ENCODE results near the gene CRB2. TPM values are rescaled to one million over a fixed set of nuclear protein-coding genes. Genes with fewer than 3 reads are reported as not detected.

The CRB2 gene
- total RNA-seq, 1 donor from 2014 or later, result not detected

DNA sequence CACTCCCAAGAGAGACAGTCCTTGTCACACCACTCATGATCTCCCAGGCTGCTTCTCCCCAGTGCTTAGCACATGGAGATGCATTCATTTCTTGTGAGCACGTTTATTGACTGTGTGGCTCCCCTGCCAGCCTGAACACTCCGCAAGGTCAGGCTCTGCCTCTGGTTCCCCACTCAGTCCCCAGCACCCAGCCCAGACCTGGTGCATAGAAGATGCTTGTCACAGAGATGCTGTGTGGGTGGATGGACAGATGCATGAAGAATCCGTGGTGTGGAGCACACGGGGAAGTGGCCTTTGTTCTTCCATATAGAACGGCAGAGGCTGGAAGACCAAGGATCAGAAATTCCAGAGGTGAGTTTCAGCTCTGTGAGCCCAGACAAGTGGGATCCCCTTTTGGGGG is 13.8 kb upstream of the CRB2 start:
- no peaks in the 10 kb centered on the region for H3K27me3 ChIP-seq (ENCODE audit: control insufficient read depth, insufficient read depth, low read length)
- no peak for DNase-seq (ENCODE audit: low read depth)
- TF ChIP-seq, protein P1, sequence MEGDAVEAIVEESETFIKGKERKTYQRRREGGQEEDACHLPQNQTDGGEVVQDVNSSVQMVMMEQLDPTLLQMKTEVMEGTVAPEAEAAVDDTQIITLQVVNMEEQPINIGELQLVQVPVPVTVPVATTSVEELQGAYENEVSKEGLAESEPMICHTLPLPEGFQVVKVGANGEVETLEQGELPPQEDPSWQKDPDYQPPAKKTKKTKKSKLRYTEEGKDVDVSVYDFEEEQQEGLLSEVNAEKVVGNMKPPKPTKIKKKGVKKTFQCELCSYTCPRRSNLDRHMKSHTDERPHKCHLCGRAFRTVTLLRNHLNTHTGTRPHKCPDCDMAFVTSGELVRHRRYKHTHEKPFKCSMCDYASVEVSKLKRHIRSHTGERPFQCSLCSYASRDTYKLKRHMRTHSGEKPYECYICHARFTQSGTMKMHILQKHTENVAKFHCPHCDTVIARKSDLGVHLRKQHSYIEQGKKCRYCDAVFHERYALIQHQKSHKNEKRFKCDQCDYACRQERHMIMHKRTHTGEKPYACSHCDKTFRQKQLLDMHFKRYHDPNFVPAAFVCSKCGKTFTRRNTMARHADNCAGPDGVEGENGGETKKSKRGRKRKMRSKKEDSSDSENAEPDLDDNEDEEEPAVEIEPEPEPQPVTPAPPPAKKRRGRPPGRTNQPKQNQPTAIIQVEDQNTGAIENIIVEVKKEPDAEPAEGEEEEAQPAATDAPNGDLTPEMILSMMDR (IDR thresholded peaks at IDR 0.05; ENCODE audit: insufficient read depth, low read length, severe bottlenecking), result no peak
- no peak for FAIRE-seq
- H3K4me3 ChIP-seq (ENCODE audit: low read depth, low read length), result no peak overlapping the region
- no peaks in the 10 kb centered on the region for H3K36me3 ChIP-seq (ENCODE audit: control insufficient read depth, insufficient read depth, low read length)

GRCh38 chr9:123343443-123344191 is 12.4 kb upstream of the CRB2 start:
- Histone ChIP-seq H3K27me3 (ENCODE audit: control insufficient read depth, insufficient read depth, low read length) (no peaks in the 10 kb centered on the region), H3K36me3 (ENCODE audit: control insufficient read depth, insufficient read depth, low read length) (no peaks in the 10 kb centered on the region), H3K4me3 (ENCODE audit: low read depth, low read length) (no peak overlapping the region)
- TF ChIP-seq, protein P1 (IDR thresholded peaks at IDR 0.05; ENCODE audit: insufficient read depth, low read length, severe bottlenecking), result no peak
- FAIRE-seq, result no peak
- peak; percentile 55 for DNase-seq (ENCODE audit: low read depth)

DNA sequence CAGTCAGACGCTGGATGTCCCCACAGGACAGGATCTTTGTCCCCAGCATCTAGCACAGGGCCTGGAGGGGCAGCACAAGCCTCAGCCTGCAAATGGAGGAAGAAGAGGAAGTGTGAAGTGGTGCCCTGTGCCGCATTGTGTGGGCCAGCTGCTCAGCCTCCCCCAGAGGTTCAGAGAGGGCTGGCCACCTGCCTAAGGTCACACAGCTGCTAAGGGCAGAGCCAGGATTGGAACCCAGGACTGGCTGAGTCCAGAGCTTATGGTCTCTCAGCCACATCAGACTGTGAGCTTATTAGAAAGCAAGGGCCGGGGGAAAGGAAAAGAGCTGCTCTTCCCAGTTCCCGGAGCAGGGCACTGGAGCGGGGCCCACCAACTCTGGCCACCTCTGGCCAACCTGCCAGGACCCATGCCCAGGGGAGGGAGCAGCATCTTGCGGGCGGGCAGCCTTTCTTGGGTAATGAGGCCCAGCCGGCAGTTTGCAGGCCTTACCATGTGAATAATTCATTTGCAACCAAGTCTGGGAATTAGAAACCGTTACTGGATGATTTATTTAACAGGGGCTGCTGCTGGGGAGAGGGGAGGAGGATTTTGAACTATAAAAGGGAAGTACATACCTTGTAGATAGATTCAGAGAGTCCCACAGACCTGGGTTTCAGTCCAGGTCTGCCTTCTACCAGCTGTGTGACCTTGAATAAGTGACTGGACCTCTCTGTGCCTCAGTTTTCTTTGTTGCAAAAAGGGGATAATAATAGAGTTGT is 11.6 kb upstream of the CRB2 start:
- Histone ChIP-seq H3K4me3 (ENCODE audit: low read depth, low read length) (no peak overlapping the region), H3K36me3 (ENCODE audit: control insufficient read depth, insufficient read depth, low read length) (no peaks in the 10 kb centered on the region), H3K27me3 (ENCODE audit: control insufficient read depth, insufficient read depth, low read length) (no peaks in the 10 kb centered on the region)
- TF ChIP-seq, protein P1 (IDR thresholded peaks at IDR 0.05; ENCODE audit: insufficient read depth, low read length, severe bottlenecking), result no peak
- FAIRE-seq (no peak), DNase-seq (ENCODE audit: low read depth) (no peak)

DNA sequence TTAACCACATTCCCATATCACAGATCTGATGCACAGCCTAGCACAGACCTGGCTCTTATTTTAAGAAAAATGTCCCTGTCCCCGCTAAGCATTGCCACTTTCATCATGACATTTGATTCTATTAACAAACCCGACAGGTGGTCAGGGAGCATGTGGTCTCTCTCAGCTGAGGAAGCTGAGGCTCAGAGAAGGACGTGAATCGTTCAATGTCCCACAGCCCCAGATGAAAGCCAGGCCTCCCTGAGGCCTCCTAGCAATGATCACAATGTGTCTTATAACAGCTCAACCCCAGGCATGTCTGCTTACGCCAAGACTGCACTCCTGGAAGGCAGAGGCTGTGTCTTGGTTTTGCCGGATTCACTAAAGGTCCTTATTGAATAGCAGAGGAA is 10.4 kb upstream of the CRB2 start:
- FAIRE-seq (no peak), DNase-seq (ENCODE audit: low read depth) (peak; percentile 60)
- TF ChIP-seq, protein P1 (IDR thresholded peaks at IDR 0.05; ENCODE audit: insufficient read depth, low read length, severe bottlenecking), result no peak
- Histone ChIP-seq H3K36me3 (ENCODE audit: control insufficient read depth, insufficient read depth, low read length) (no peaks in the 10 kb centered on the region), H3K27me3 (ENCODE audit: control insufficient read depth, insufficient read depth, low read length) (no peaks in the 10 kb centered on the region), H3K4me3 (ENCODE audit: low read depth, low read length) (no peak overlapping the region)

GRCh38 chr9:123346026-123346425 is 10.0 kb upstream of the CRB2 start:
- Histone ChIP-seq H3K4me3 (ENCODE audit: low read depth, low read length) (no peak overlapping the region), H3K27me3 (ENCODE audit: control insufficient read depth, insufficient read depth, low read length) (no peaks in the 10 kb centered on the region), H3K36me3 (ENCODE audit: control insufficient read depth, insufficient read depth, low read length) (no peaks in the 10 kb centered on the region)
- no peak for FAIRE-seq
- TF ChIP-seq, protein P1 (IDR thresholded peaks at IDR 0.05; ENCODE audit: insufficient read depth, low read length, severe bottlenecking), result no peak
- DNase-seq (ENCODE audit: low read depth), result no peak
